HEK293T (cell line): ENCODE data around the gene KIFC1.
"Not testable (repeated sequence)": the region's sequence is repeated elsewhere in the genome, so short reads cannot be mapped to it uniquely, and the experiment has no call there.

Experiments used
- ELF4 ChIP-seq: fragments of 450-650 bp; IDR thresholded peaks from 2 replicates; pipeline ENCODE4 v1.6.1; 2017; ENCODE audit warnings: antibody characterized with exemption
- FOXA1 ChIP-seq: fragments of 450-650 bp; IDR thresholded peaks from 2 replicates; pipeline ENCODE4 v1.6.1; 2016; ENCODE audit warnings: mild to moderate bottlenecking
- FOXM1 ChIP-seq: fragments of 450-650 bp; IDR thresholded peaks from 2 replicates; pipeline ENCODE4 v1.6.1; 2017; ENCODE audit warnings: mild to moderate bottlenecking, borderline replicate concordance
- SP1 ChIP-seq: fragments of 450-650 bp; IDR thresholded peaks from 2 replicates; pipeline ENCODE4 v1.6.1; 2017

DNA sequence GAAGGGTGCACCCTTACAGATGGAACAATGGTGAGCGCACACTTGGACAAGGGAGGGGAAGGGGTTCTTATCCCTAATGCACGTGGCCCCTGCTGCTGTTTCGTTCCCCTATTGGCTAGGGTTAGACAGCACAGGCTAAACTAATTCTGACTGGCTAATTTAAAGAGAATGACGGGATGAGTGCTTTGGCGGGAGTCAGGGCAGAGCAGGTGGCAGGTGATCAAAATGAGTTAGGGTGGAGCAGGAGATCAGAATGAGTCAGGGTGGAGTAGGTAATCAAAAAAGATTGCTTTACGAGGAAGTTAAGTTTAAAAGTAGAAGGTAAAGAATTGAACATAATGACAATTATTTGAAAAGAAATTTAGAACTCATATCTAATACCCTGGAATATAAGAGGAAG lies 35.8 kb upstream of the KIFC1 start:
- TF ChIP-seq ELF4, SP1, FOXA1, FOXM1: not testable (repeated sequence)
